Transverse colon (tissue), 4 donors: ENCODE results near the gene SERGEF.

ENCODE experiments used
- CTCF ChIP-seq, 5 experiments: fragments of 200-600 bp in 3 of 5; fragments of 450-650 bp in 2 of 5; sonication (generic) in 3 of 5; IDR thresholded peaks; 1 replicate in 2 of 5; 2 replicates in 3 of 5; pipeline ENCODE4 v1.5.1; 2016 to 2017; ENCODE audit warnings: antibody characterized with exemption in 5 of 5, inconsistent platforms in 3 of 5, mild to moderate bottlenecking in 2 of 5, moderate library complexity in 1 of 5
- EP300 ChIP-seq: sonication (generic); formaldehyde crosslinking; IDR thresholded peaks from one replicate; pipeline ENCODE4 v1.6.1; 2017; ENCODE audit warnings: antibody characterized with exemption, low read depth
- POLR2A ChIP-seq: fragments of 450-650 bp; IDR thresholded peaks from one replicate; pipeline ENCODE4 v1.6.1; 2016; ENCODE audit warnings: antibody characterized with exemption, mild to moderate bottlenecking, moderate library complexity
- POLR2AphosphoS5 ChIP-seq, 3 donors: sonication (generic); formaldehyde crosslinking; IDR thresholded peaks; one replicate each; pipeline ENCODE4 v1.6.1; 2016; ENCODE audit warnings: antibody characterized with exemption in 3 of 3

GRCh38 chr11:18054511-18055103, 41.8 kb upstream of the SERGEF start:
- TF ChIP-seq POLR2A, result no peak
- no peak for TF ChIP-seq CTCF (IDR thresholded peaks at IDR 0.05)
- no peak for TF ChIP-seq POLR2AphosphoS5 (IDR thresholded peaks at IDR 0.05)
- no peak for TF ChIP-seq EP300
